Activated T-helper 9 cell treated with anti-CD3 and anti-CD28 coated beads, Interleukin-2, amount 50 U/mL, for 16 hours (primary cell): Measurements from ENCODE around the gene ERG28.
"Not testable (repeated sequence)": the region's sequence is repeated elsewhere in the genome, so short reads cannot be mapped to it uniquely, and the experiment has no call there.

Experiments
- DNase-seq: peaks from one replicate; pipeline ENCODE4 v3.0.0-alpha.2; 2020; ENCODE audit warnings: low read depth

The ERG28 gene

DNA sequence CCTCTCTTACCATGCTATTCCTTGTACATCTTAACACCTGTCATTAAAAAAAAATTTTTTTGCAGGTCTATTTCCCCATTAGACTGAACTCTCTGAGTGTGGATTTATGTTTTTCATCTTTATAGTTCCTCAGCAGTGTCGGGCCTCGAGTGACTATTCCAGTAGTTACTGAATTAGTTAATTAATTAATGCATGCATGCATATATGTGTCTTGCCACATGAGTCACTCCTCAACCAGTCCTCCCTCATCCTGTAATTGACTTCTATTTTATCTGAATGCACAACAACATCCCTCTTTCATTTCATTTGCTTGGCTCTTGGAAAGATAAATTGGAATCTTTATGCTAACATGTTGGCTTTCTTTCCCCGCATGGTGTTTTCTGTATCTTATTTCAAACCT, 35.6 kb downstream of the ERG28 start:
- DNase-seq = no peak

DNA sequence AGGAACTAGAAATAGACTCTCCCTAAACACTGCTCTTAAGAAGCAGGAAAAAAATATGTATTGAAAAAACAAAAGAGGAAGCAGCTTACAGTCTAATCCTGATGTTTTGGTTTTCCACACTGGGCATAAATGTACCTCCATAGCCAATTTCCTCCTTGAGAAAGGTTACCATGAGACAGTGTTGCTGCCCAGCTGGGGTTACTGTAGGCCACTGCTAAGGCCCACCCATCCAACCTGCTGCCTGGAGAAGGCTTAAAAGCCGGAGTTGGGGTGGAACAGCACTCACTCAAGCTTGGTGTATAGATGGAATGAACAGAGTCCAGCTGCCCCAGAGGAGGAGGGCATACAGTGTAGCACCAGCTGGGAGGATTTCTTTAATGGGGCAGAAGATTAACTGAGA, 41.1 kb downstream of the ERG28 start:
- DNase-seq = no peak

DNA sequence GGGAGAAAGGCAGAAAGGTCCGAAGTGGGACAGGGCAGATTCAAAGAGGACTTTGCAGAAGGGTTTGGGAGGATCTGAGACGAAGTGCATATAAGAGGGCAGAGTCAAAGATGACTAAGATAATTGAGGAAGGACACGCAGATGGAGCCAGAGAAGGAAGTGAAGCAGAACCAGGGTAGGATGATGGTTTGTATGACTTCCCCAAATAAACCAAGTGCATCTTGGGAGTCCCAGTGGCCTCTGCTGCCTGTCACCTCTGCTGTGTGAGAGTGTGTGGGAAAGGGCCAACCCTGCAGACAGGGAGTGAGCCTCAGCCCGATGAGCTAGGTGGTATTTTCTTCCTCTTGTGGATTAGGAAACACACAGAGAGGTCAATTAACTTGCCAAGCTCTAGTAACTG, 45.5 kb downstream of the ERG28 start:
- no peak for DNase-seq

DNA sequence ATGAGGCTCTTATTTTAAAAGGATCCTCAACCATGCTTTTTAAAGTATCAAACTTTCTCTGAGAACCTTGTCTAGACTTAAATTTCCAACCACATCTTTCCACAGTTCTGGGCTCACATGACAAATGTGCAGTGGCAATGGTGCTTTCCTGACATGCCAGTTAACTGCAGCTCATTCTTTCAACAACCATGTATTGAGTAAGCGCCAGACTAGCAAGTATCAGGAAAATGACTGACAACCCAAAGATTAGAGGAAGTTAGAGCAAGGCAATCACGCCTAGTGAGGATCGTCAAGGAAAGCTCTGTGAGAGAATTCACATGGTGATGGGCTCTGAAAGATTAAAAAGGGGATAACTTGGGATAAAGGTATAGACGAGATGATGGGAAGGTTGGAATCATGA, 46.5 kb downstream of the ERG28 start:
- no peak for DNase-seq

DNA sequence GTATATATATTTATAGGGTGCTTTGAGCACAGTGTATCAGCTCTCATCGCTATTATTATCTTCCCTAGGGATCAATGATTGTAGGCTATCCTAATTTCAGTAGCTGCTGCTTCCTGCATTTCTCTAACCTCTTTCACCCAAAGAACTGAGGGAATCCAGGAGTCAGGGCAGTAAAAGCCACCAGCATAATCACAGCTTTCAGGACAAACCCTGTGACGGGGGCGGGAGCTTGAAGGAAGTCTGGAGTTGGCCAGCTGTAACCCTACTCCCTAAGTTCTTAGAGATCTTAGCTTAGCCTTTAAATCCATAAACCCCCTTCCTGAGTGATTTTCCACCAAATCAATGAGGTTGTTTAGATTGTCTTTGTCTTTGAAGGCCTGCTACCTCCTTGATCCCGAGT, 48.5 kb downstream of the ERG28 start:
- DNase-seq = no peak

DNA sequence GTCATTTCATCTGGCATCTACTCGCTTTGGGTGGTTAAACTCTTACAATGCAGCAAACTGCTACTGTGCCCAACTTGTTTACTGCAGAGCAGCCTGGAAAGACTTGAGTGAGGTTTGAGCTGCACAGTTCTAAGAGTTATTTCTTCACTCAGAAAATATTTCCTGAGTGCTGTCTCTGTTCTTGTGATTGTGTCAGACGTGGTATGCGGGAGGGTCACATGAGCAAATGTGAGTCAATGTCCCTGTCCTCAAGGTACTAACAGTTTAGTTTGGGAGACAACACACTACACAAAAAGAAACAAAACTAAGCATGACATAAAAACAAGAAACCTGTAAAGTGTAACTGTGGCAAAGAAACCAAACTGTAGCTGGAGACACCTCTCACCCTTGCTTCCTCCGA, 49.8 kb downstream of the ERG28 start:
- no peak for DNase-seq

DNA sequence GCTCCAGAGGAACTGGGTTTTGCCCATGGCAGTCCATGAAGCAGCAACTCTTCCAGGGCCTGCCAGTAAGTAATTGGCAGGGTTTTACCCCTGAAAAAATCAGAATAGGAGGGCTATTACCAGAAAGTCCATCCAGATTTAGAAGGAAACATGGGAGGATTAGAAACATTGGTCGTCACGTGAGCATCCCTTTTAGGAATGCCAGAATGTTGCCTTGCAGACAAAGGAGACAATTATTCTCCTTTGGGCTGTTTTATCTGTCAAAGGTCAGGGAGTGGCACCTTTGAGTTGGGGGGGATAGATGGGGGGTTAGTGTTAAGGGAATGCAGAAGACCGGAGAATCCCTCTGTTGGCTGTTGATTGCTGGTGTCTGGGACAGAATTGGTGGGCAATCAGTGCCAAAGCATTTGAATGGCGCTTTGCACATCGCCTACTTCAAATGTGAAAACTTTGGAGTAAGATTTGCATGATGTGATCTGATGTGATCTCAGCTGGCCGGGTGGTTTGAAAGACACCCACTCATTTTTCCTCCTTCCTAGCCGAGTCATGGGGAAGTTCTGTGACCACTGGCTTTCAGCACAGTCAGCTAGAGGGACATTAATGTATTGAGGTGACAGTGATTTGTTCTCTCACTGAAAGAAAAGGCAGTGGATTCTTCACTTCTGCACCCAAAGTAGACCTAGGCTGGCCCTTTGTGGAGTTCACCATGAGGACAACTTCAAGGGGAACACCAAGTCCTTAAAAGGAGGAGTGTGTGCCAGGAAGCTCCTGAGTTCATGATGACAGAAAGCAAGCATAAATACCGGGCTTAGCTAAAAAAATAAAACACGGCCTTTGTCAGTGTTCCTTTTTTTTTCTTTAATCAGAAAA, 50.8 kb downstream of the ERG28 start:
- no peak for DNase-seq

DNA sequence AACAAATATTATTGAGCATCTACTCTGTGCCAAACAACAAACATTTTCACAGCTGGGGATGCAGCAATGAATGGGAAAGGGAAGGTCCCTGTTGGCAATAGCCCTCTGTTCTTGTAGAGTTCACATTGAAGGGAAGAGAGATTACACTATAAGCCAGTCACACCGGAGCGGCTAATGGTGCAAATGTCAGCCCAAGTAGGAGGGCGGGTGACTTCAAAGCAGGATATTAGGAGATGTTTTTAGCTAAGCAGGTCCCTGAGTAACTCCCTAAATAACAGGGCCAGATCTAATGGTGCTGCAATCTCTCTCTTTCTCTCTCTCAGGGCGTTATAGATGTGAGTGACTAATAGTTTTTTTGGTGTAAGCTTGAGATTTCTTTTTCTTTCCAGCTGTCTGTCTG, 51.6 kb downstream of the ERG28 start:
- DNase-seq = no peak

DNA sequence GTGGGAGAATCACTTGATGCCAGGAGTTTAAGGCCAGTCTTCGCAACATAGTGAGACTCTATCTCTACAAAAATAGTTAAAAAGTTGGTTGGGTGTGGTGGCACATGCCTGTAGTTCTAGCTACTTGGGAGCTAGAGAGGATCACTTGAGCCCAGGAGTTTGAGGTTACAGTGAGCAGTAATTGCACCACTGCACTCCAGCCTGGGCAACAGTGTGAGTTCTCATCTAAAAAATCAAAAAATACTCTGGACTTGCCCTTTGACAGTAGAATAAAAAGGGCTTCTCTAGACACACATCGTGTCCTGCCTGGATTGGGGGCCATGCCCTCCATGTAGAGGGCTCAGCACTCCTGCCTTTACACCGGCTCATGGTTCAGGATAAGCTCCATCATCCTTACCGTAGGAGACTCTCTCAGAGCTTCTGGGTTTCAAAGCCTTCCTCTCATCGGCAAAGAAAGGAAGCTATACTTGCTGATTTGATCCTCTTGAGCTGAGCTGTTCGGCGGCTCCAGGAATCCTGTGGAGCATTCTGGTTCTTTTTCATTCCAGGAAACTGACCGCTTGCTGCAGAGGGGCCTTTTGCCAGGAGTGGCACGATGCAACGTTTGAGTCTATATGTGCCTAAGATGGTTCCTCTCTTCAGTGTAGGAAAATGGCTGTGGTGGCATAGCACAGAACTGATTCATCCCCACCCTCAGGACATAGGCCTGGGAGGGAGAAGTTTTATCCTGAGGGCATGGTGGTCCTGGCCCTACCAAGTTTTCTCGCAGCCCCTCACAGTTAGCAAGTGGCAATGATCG, 52.6 kb downstream of the ERG28 start:
- no peak for DNase-seq

DNA sequence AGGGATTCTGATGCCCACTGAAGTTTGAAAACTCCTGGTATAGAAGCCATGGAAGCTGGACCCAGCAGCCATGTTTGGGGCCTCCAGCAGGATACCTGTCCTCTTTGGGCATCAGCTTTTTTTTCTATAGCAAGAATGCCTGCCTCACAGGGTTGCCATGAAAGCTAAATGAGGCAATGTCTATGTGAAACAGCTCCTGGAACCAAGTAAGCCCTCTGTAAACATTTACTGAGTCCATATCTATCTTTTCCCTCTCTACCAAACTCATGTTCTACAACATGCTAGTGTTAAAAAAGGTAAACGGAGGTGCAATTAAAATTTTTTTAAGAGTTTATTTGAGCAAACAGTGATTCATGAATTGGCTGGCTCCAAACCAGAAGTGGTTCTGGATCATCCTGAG, 53.6 kb downstream of the ERG28 start:
- no peak for DNase-seq

DNA sequence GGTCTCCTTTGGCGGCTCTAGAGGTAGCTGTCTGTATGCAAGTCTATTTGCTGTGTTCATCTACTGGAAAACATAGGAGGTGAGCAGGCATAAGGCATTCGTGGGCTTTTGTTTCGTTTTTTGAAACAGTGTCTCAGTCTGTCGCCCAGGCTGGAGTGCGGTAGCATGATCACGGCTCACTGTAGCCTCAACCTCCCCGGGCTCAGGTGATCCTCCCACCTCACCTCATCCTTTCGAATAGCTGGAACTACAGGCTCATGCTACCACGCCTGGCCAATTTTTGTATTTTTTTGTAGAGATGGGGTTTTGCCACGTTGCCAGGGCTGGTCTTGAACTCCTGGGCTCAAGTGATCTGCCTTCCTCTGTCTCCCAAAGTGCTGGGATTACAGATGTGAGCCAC, 54.8 kb downstream of the ERG28 start:
- DNase-seq = no peak

DNA sequence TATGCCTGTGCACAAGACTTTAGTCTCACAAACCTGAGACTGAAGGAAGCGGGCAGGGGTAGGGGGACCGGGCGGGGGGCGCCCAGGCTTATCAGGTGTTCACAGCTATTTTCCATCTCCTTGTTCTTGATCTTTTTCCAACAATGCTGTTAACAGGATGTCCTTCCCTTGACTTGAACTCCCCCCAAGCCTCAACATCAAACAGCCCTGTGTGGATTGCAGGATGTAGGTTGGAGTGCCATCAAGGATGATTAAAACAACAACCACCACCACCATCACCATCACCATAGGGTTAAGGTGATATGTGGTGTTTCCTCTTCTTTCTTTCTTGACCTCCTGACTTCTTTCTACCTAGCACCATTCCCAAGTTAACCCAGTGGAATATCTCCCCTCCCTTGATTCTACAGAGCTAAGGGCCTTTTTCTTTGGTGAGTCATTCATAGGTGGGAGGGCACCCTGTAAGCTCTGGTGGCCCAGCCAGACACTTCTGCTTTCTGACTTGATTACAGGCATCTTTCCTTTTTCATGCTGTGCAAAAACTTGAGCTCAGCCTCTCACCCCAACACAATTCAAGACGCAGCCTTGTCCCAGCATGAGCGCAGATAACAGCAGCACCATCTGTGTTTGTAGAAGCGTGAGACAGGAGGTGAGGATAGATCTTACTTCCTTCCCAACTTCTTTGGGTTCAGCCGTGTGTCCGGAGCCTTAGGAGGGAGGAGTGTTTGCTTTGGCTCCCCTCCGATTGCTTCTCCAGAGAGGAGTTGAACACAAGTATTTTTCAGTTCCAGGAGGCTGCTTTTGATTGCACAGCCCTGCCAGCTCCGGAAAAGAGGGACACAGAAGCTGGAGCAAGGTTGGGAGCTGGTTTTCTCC, 55.5 kb downstream of the ERG28 start:
- DNase-seq = no peak

DNA sequence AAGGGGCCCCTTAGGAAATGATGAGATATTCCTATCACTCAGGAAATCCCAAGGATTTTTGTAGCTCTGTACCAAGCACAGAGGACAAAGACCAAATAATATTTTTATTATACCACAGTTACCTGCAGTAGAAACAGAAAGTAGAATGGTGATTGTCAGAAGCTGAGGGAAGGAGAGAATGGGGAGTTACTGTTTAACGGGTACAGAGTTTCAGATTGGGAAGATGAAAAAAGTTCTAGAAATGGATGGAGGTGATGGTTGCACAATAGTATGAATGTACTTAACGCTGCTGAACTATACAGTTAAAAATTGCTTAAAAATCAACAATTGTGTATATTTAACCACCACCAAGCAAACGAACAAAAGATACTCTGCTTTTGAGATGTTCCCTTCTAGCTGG, 58.2 kb downstream of the ERG28 start:
- DNase-seq = no peak

DNA sequence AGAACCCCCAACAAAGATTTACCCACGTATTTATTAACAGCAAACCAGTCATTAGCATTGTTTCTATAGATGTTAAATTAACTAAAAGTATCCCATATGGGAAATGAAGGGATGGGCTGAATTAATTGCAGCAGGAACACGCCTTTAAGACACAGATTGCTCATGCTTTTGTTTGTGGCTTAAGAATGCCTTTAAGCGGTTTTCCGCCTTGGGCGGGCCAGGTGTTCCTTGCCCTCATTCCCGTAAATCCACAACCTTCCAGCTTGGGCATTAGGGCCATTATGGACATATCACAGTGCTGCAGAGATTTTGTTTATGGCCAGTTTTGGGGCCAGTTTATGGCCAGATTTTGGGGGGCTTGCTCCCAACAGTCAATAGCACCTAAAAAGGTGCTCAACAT, 59.6 kb downstream of the ERG28 start:
- DNase-seq = not testable (repeated sequence)

DNA sequence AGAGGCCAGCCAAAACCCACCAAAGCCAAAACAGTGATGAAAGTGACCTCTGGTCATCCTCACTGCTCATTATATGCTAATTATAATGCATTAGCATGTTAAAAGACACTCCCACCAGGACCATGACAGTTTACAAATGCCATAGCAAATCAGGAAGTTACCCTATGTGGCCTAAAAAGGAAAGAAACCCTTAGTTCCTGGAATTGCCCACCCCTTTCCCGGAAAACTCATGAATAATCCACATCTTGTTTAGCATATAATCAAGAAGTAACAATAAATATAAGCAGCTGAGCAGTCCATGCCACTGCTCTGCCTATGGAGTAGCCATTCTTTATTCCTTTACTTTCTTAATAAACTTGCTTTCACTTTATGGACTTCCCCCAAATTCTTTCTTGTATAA, 60.6 kb downstream of the ERG28 start:
- DNase-seq = not testable (repeated sequence)
